OCI-LY1 (cell line): ENCODE data around the gene AGPAT1.

Source experiments
- CTCF ChIP-seq: fragments of 200-600 bp; sonication (generic), shearing (Covaris generic); IDR thresholded peaks from 2 replicates; pipeline ENCODE4 v1.5.1; 2017; ENCODE audit warnings: mild to moderate bottlenecking, antibody characterized with exemption, low read length, moderate library complexity, mixed read lengths
- EZH2 ChIP-seq: fragments of 200-600 bp; sonication (generic), shearing (Covaris generic); IDR thresholded peaks from 2 replicates; pipeline ENCODE4 v1.8.0; 2017; ENCODE audit warnings: borderline replicate concordance, mixed run types, mild to moderate bottlenecking, antibody characterized with exemption, low read length, moderate library complexity, mixed read lengths

- no peak for TF ChIP-seq CTCF
- TF ChIP-seq EZH2: no peak
Observed at GRCh38 chr6:32149092-32149755, 26.7 kb downstream of the AGPAT1 start.
